IMR-90 (cell line): ENCODE results near the gene ZXDA. TPM values are rescaled to one million over a fixed set of nuclear protein-coding genes. Genes with fewer than 3 reads are reported as not detected.

Source experiments
- ATAC-seq: fragments of 200-7000 bp; cut with Tn5 transposase; 2 replicates; pipeline ENCODE4 v1.9.1; 2020; ENCODE audit warnings: low read depth, mild to moderate bottlenecking, moderate library complexity
- BruUV-seq: library from RNA; stranded (reverse); fragments of 400-500 nt; replicated peaks from 2 replicates; lab custom pipeline; 2021; lab: Mats Ljungman, UMichigan
- CTCF ChIA-PET: fragments of 300-600 bp; formaldehyde crosslinking; extraction: SDS; loops from one replicate; lab custom pipeline; 2021; ENCODE audit warnings: antibody characterized with exemption; lab: Yijun Ruan, JAX
- POLR2A ChIA-PET: fragments of 300-600 bp; sonication (Branson Sonifier 250); formaldehyde crosslinking; loops from one replicate; lab custom pipeline; 2022; ENCODE audit warnings: antibody characterized with exemption; ENCODE audit not compliant: unreplicated experiment; lab: Charles Lee
- DNase-seq: peaks from one replicate; pipeline ENCODE4 v3.0.0; 2013
- H2AFZ ChIP-seq: replicated peaks from 2 replicates; pipeline ENCODE3; 2013; ENCODE audit warnings: low read length, mild to moderate bottlenecking; ENCODE audit not compliant: poor library complexity
- H2AK5ac ChIP-seq: 2 replicates; pipeline ENCODE4 v1.6.1; 2013; ENCODE audit warnings: low read depth, low read length, inconsistent platforms
- H2AK9ac ChIP-seq: replicated peaks from 2 replicates; pipeline ENCODE3; 2013; ENCODE audit warnings: mild to moderate bottlenecking, low read depth, low read length, moderate library complexity; ENCODE audit not compliant: poor library complexity
- H2BK120ac ChIP-seq: 2 replicates; pipeline ENCODE4 v1.6.1; 2013; ENCODE audit warnings: low read depth, low read length, inconsistent platforms
- H2BK15ac ChIP-seq: 3 replicates; pipeline ENCODE4 v1.6.1; 2013; ENCODE audit warnings: low read depth, low read length, inconsistent platforms
- H2BK20ac ChIP-seq: 2 replicates; pipeline ENCODE4 v1.6.1; 2013; ENCODE audit warnings: low read depth, mild to moderate bottlenecking, inconsistent platforms, low read length, moderate library complexity
- H2BK5ac ChIP-seq: 2 replicates; pipeline ENCODE4 v1.6.1; 2013; ENCODE audit warnings: mild to moderate bottlenecking, low read depth, low read length, inconsistent platforms; ENCODE audit not compliant: poor library complexity, severe bottlenecking
- H3K14ac ChIP-seq: replicated peaks from 2 replicates; pipeline ENCODE4 v1.6.1; 2013; ENCODE audit warnings: low read depth, low read length, inconsistent platforms
- H3K18ac ChIP-seq: 2 replicates; pipeline ENCODE4 v1.6.1; 2013; ENCODE audit warnings: low read depth, low read length, control low read depth
- H3K23ac ChIP-seq: 2 replicates; pipeline ENCODE4 v1.6.1; 2013; ENCODE audit warnings: low read depth, low read length, inconsistent platforms
- H3K27ac ChIP-seq: 2 replicates; pipeline ENCODE4 v1.5.1; 2013; ENCODE audit warnings: mild to moderate bottlenecking, control low read depth, low read length; ENCODE audit not compliant: insufficient read depth
- H3K27me3 ChIP-seq: 2 replicates; pipeline ENCODE4 v1.6.1; 2013; ENCODE audit warnings: low read length; ENCODE audit not compliant: control insufficient read depth, insufficient read depth
- H3K36me3 ChIP-seq: 2 replicates; pipeline ENCODE4 v1.6.1; 2013; ENCODE audit warnings: low read length, mixed read lengths; ENCODE audit not compliant: control insufficient read depth, insufficient read depth
- H3K4ac ChIP-seq: 2 replicates; pipeline ENCODE4 v1.6.1; 2013; ENCODE audit warnings: low read depth, low read length, inconsistent platforms
- H3K4me1 ChIP-seq: 2 replicates; pipeline ENCODE4 v1.6.1; 2013; ENCODE audit warnings: low read length, mixed read lengths; ENCODE audit not compliant: control insufficient read depth, insufficient read depth
- H3K4me2 ChIP-seq: 2 replicates; pipeline ENCODE4 v1.6.1; 2013; ENCODE audit warnings: low read depth, mild to moderate bottlenecking, control low read depth, low read length, moderate library complexity
- H3K4me3 ChIP-seq: 2 replicates; pipeline ENCODE4 v1.5.1; 2013; ENCODE audit warnings: low read depth, mild to moderate bottlenecking, control low read depth, low read length, moderate library complexity; ENCODE audit not compliant: insufficient read depth
- H3K56ac ChIP-seq: 2 replicates; pipeline ENCODE4 v1.6.1; 2013; ENCODE audit warnings: low read length, inconsistent platforms; ENCODE audit not compliant: insufficient read depth; ENCODE audit errors: extremely low read depth
- H3K79me1 ChIP-seq, 2 experiments: 2 replicates each; pipeline ENCODE4 v1.6.1; 2013; ENCODE audit warnings: low read length in 2 of 2, inconsistent platforms in 1 of 2, low read depth in 1 of 2
- H3K9ac ChIP-seq: 2 replicates; pipeline ENCODE4 v1.6.1; 2013; ENCODE audit warnings: low read depth, low read length, control low read depth
- H3K9me1 ChIP-seq: 2 replicates; pipeline ENCODE4 v1.6.1; 2013; ENCODE audit warnings: low read length, inconsistent platforms; ENCODE audit not compliant: insufficient read depth
- H3K9me3 ChIP-seq: 2 replicates; pipeline ENCODE4 v1.6.1; 2013; ENCODE audit warnings: low read length; ENCODE audit not compliant: control insufficient read depth, insufficient read depth
- H4K20me1 ChIP-seq: 2 replicates; pipeline ENCODE4 v1.6.1; 2013; ENCODE audit warnings: low read length, inconsistent platforms; ENCODE audit not compliant: insufficient read depth
- H4K5ac ChIP-seq: 2 replicates; pipeline ENCODE4 v1.6.1; 2013; ENCODE audit warnings: mild to moderate bottlenecking, low read depth, low read length, control low read depth
- H4K8ac ChIP-seq, 2 experiments: 2 replicates each; pipeline ENCODE4 v1.6.1; 2013; ENCODE audit warnings: low read depth in 2 of 2, low read length in 2 of 2, control low read depth in 1 of 2, inconsistent platforms in 1 of 2
- H4K91ac ChIP-seq: 2 replicates; pipeline ENCODE4 v1.6.1; 2013; ENCODE audit warnings: low read depth, low read length, inconsistent platforms; ENCODE audit not compliant: insufficient read depth
- BHLHE40 ChIP-seq: fragments of 150-350 bp; IDR thresholded peaks from 2 replicates; pipeline ENCODE4 v1.6.1; 2016; ENCODE audit warnings: mild to moderate bottlenecking, low read depth, low read length
- CEBPB ChIP-seq: IDR thresholded peaks from 2 replicates; pipeline ENCODE4 v1.6.1; 2012; ENCODE audit warnings: low read depth, low read length, improper control_type of control experiment
- CHD1 ChIP-seq: IDR thresholded peaks from 2 replicates; pipeline ENCODE4 v1.6.1; 2012; ENCODE audit warnings: low read depth, low read length, improper control_type of control experiment
- CTCF ChIP-seq: conservative IDR thresholded peaks from 2 replicates; pipeline ENCODE4 v1.5.1; 2012; ENCODE audit warnings: mild to moderate bottlenecking, low read depth, low read length, improper control_type of control experiment
- FOS ChIP-seq: fragments of 150-350 bp; IDR thresholded peaks from 2 replicates; pipeline ENCODE4 v1.6.1; 2016; ENCODE audit warnings: low read depth, low read length
- MAFK ChIP-seq: IDR thresholded peaks from 2 replicates; pipeline ENCODE4 v1.6.1; 2012; ENCODE audit warnings: low read depth, low read length, improper control_type of control experiment
- MAZ ChIP-seq: IDR thresholded peaks from 2 replicates; pipeline ENCODE4 v1.6.1; 2012; ENCODE audit warnings: low read depth, mild to moderate bottlenecking, low read length, improper control_type of control experiment, moderate library complexity, borderline replicate concordance
- MXI1 ChIP-seq: IDR thresholded peaks from 2 replicates; pipeline ENCODE4 v1.6.1; 2012; ENCODE audit warnings: low read depth, mild to moderate bottlenecking, low read length, moderate library complexity, borderline replicate concordance
- NFE2L2 ChIP-seq: fragments of 150-350 bp; IDR thresholded peaks from 2 replicates; pipeline ENCODE4 v1.6.1; 2016; ENCODE audit warnings: low read depth, mild to moderate bottlenecking, low read length
- POLR2A ChIP-seq: IDR thresholded peaks from 2 replicates; pipeline ENCODE4 v1.6.1; 2012; ENCODE audit warnings: mild to moderate bottlenecking, low read depth, low read length
- RAD21 ChIP-seq: IDR thresholded peaks from 2 replicates; pipeline ENCODE4 v1.6.1; 2012; ENCODE audit warnings: low read length, improper control_type of control experiment
- RCOR1 ChIP-seq: IDR thresholded peaks from 2 replicates; pipeline ENCODE4 v1.6.1; 2012; ENCODE audit warnings: mild to moderate bottlenecking, low read length, improper control_type of control experiment; ENCODE audit not compliant: insufficient replicate concordance
- RFX5 ChIP-seq: IDR thresholded peaks from 2 replicates; pipeline ENCODE4 v1.8.0; 2012; ENCODE audit warnings: low read depth, mild to moderate bottlenecking, low read length, moderate library complexity
- SMC3 ChIP-seq: fragments of 150-350 bp; IDR thresholded peaks from 2 replicates; pipeline ENCODE4 v1.6.1; 2016; ENCODE audit warnings: low read depth, mild to moderate bottlenecking, antibody characterized with exemption, low read length, moderate library complexity
- WGBS, 2 experiments: methylation state at CpG; one replicate each; pipeline versions ENCODE4 v1.1.5 to v1.1.7; 2013; ENCODE audit warnings: missing lambda C conversion rate in 2 of 2; ENCODE audit not compliant: insufficient read length in 1 of 2; ENCODE audit errors: extremely low coverage in 2 of 2; 5-methylcytosine and 5-hydroxymethylcytosine counted together
- dilution Hi-C: fragments of 300-500 bp; cut with HindIII; formaldehyde crosslinking; loops from one replicate; pipeline ENCODE4 v1.14.3; 2018; ENCODE audit warnings: low sequenced_read_pairs; ENCODE audit not compliant: unreplicated experiment
- in situ Hi-C: fragments of 300-500 bp; cut with MboI; formaldehyde crosslinking; loops from 3 replicates; pipeline ENCODE4 v1.14.3; 2019; ENCODE audit warnings: low sequenced_read_pairs, inconsistent platforms, mixed read lengths
- intact Hi-C: fragments of 100-400 bp; cut with micrococcal nuclease; formaldehyde crosslinking; loops from 2 replicates; pipeline ENCODE4 v1.10.0; 2022
- polyA plus RNA-seq, 3 experiments: library from polyadenylated mRNA; depleted of rRNA; stranded (reverse); fragments of >200 nt; gene quantifications; 2 replicates each; pipeline ENCODE4 v1.2.3, GENCODE V29; 2012; ENCODE audit warnings: low replicate concordance in 1 of 3
- total RNA-seq: library from RNA; depleted of rRNA; stranded (reverse); fragments of >200 nt; gene quantifications from 2 replicates; pipeline ENCODE4 v1.2.3, GENCODE V29; 2012
- TF ChIP-seq, protein P1 (sequence below): fragments of 150-350 bp; IDR thresholded peaks from 2 replicates; pipeline ENCODE4 v1.6.1; 2017; ENCODE audit warnings: mild to moderate bottlenecking, antibody characterized with exemption, low read length, low read depth
- TF ChIP-seq, protein P2 (sequence below): fragments of 150-350 bp; IDR thresholded peaks from 2 replicates; pipeline ENCODE4 v1.6.1; 2016; ENCODE audit warnings: low read depth, mild to moderate bottlenecking, low read length, moderate library complexity, borderline replicate concordance

Gene ZXDA
- total and polyA plus RNA-seq, 2 of the 4 experiments (the other 2 are of a cell fraction): 1.0 to 3.4 TPM

DNA sequence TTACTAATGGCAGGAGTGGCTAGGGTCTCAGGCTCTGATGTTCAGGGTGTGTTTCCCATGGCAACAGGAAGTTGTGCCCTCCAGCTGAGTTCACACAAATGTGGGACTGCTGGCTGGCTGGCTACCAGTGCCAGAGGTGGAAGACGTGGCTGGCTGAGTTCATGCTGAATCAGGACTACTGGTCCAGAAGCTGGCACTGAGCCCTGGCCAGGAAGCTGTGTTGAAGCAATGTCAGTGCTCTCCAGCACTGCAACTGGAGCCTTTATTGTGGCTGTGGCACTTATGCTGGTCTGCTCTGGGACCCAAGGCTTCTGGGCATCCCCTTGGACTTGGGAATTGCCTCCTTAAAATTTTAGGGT lies 42.0 kb upstream of the ZXDA start:
- H3K27me3 ChIP-seq: no peaks in the 10 kb centered on the region
- no peak overlapping the region for H3K4ac ChIP-seq
- no peak overlapping the region for H2BK15ac ChIP-seq
- no peak for TF ChIP-seq POLR2A
- TF ChIP-seq MXI1: no peak
- no peak for TF ChIP-seq MAFK
- TF ChIP-seq RAD21: no peak
- TF ChIP-seq MAZ: no peak
- TF ChIP-seq CHD1: no peak
- TF ChIP-seq NFE2L2: no peak
- no peak for TF ChIP-seq RCOR1
- no peak for TF ChIP-seq FOS
- no peak for TF ChIP-seq CTCF
- TF ChIP-seq CEBPB: no peak
- no peak for TF ChIP-seq SMC3
- TF ChIP-seq, protein P1, sequence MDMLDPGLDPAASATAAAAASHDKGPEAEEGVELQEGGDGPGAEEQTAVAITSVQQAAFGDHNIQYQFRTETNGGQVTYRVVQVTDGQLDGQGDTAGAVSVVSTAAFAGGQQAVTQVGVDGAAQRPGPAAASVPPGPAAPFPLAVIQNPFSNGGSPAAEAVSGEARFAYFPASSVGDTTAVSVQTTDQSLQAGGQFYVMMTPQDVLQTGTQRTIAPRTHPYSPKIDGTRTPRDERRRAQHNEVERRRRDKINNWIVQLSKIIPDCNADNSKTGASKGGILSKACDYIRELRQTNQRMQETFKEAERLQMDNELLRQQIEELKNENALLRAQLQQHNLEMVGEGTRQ: no peak
- TF ChIP-seq, protein P2, sequence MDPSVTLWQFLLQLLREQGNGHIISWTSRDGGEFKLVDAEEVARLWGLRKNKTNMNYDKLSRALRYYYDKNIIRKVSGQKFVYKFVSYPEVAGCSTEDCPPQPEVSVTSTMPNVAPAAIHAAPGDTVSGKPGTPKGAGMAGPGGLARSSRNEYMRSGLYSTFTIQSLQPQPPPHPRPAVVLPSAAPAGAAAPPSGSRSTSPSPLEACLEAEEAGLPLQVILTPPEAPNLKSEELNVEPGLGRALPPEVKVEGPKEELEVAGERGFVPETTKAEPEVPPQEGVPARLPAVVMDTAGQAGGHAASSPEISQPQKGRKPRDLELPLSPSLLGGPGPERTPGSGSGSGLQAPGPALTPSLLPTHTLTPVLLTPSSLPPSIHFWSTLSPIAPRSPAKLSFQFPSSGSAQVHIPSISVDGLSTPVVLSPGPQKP: no peak
- TF ChIP-seq RFX5: no peak
- TF ChIP-seq BHLHE40: no peak
- H3K27ac ChIP-seq: no peak overlapping the region
- no peak overlapping the region for H3K14ac ChIP-seq
- H3K4me3 ChIP-seq: no peak overlapping the region
- no peaks in the 10 kb centered on the region for H3K9me1 ChIP-seq
- WGBS, 2 experiments: 0% methylated on average over 1 of the region's 1 CpG; no CpG with 5 or more reads in 1 of the 2 experiments
- no peaks in the 10 kb centered on the region for H4K20me1 ChIP-seq
- ChIA-PET CTCF (no interaction called here), POLR2A (no interaction called here)
- H3K9ac ChIP-seq: no peak overlapping the region
- no peak overlapping the region for H2BK120ac ChIP-seq
- intact Hi-C loops: no loop called here
- H3K36me3 ChIP-seq: no peaks in the 10 kb centered on the region
- H3K4me2 ChIP-seq: no peak overlapping the region
- H2BK5ac ChIP-seq: no peak overlapping the region
- H3K23ac ChIP-seq: no peak overlapping the region
- in situ Hi-C loops: no loop called here
- H4K8ac ChIP-seq: no peak overlapping the region
- H3K4me1 ChIP-seq: no peaks in the 10 kb centered on the region
- no peak overlapping the region for H2BK20ac ChIP-seq
- H3K79me1 ChIP-seq: no peaks in the 10 kb centered on the region
- DNase-seq: no peak
- BruUV-seq: no TSS peak
- H4K91ac ChIP-seq: no peak overlapping the region
- H3K9me3 ChIP-seq: peaks cover 6% of the 10 kb centered on the region
- no peak overlapping the region for H4K5ac ChIP-seq
- no peak overlapping the region for H2AK5ac ChIP-seq
- no peak overlapping the region for H3K18ac ChIP-seq
- dilution Hi-C loops: no loop called here
- no peak overlapping the region for H3K56ac ChIP-seq
- ATAC-seq: no peak
- no peak overlapping the region for H2AK9ac ChIP-seq
- no peak overlapping the region for H2AFZ ChIP-seq
